Neural cell (in vitro differentiated cells): ENCODE data around the gene MXD4. TPM values are rescaled to one million over a fixed set of nuclear protein-coding genes. Genes with fewer than 3 reads are reported as not detected.
"Not testable (repeated sequence)": the region's sequence is repeated elsewhere in the genome, so short reads cannot be mapped to it uniquely, and the experiment has no call there.

Experiments
- H2AFZ ChIP-seq: fragments of 200-600, 300-800 bp; sonication (generic), shearing (Covaris generic); 2 replicates; pipeline ENCODE4 v1.6.0; 2014; ENCODE audit warnings: low read depth, mild to moderate bottlenecking, antibody characterized with exemption, low read length, moderate library complexity
- H3F3A ChIP-seq: fragments of 200-600 bp; shearing (Covaris generic); 2 replicates; pipeline ENCODE4 v1.6.1; 2016; ENCODE audit warnings: mild to moderate bottlenecking, moderate library complexity, mixed read lengths, antibody characterized with exemption, low read length; ENCODE audit not compliant: insufficient read depth, poor library complexity, severe bottlenecking
- H3K27ac ChIP-seq: fragments of 200-600, 300-800 bp; sonication (generic), shearing (Covaris generic); 2 replicates; pipeline ENCODE4 v1.5.1; 2014; ENCODE audit warnings: mild to moderate bottlenecking, low read length, moderate library complexity
- H3K27me3 ChIP-seq: fragments of 300-800, 200-600 bp; sonication (generic), shearing (Covaris generic); 2 replicates; pipeline ENCODE4 v1.6.0; 2014; ENCODE audit warnings: mild to moderate bottlenecking, low read depth, low read length, moderate library complexity; ENCODE audit not compliant: insufficient read depth
- H3K36me3 ChIP-seq: fragments of 300-800, 200-600 bp; sonication (generic), shearing (Covaris generic); 2 replicates; pipeline ENCODE4 v1.5.1; 2014; ENCODE audit warnings: mild to moderate bottlenecking, antibody characterized with exemption, low read length, moderate library complexity; ENCODE audit not compliant: insufficient read depth
- H3K4me2 ChIP-seq: fragments of 300-800, 200-600 bp; sonication (generic), shearing (Covaris generic); 2 replicates; pipeline ENCODE4 v1.6.0; 2014; ENCODE audit warnings: mild to moderate bottlenecking, low read length
- H3K4me3 ChIP-seq: fragments of 300-800, 200-600 bp; sonication (generic), shearing (Covaris generic); 2 replicates; pipeline ENCODE4 v1.5.1; 2014; ENCODE audit warnings: mild to moderate bottlenecking, low read length, moderate library complexity
- H3K79me2 ChIP-seq: fragments of 200-600 bp; shearing (Covaris generic); replicated peaks from 2 replicates; pipeline ENCODE4 v1.6.0; 2014; ENCODE audit warnings: mild to moderate bottlenecking, low read length, moderate library complexity; ENCODE audit not compliant: insufficient read depth
- H3K9ac ChIP-seq: fragments of 300-800, 200-600 bp; sonication (generic), shearing (Covaris generic); 2 replicates; pipeline ENCODE4 v1.6.1; 2016; ENCODE audit warnings: mild to moderate bottlenecking, low read length, mixed read lengths
- H3K9me2 ChIP-seq: fragments of 200-600 bp; shearing (Covaris generic); 2 replicates; pipeline ENCODE4 v1.6.1; 2016; ENCODE audit warnings: mild to moderate bottlenecking, low read length, mixed read lengths; ENCODE audit not compliant: insufficient read depth
- H3K9me3 ChIP-seq: fragments of 200-600, 300-800 bp; sonication (generic), shearing (Covaris generic); 2 replicates; pipeline ENCODE4 v1.6.1; 2016; ENCODE audit warnings: mild to moderate bottlenecking, mixed run types, low read length, moderate library complexity, mixed read lengths
- H4K20me1 ChIP-seq: fragments of 200-600 bp; shearing (Covaris generic); 2 replicates; pipeline ENCODE4 v1.6.1; 2016; ENCODE audit warnings: mild to moderate bottlenecking, mixed run types; ENCODE audit not compliant: insufficient read depth
- CTCF ChIP-seq: fragments of 450-650 bp; IDR thresholded peaks from 2 replicates; pipeline ENCODE4 v1.5.1; 2014; ENCODE audit warnings: antibody characterized with exemption, mild to moderate bottlenecking, moderate library complexity; ENCODE audit not compliant: poor library complexity, severe bottlenecking
- EP300 ChIP-seq: fragments of 450-650 bp; conservative IDR thresholded peaks from 2 replicates; pipeline ENCODE4 v1.6.1; 2014; ENCODE audit warnings: antibody characterized with exemption, mild to moderate bottlenecking, moderate library complexity; ENCODE audit not compliant: poor library complexity, severe bottlenecking
- RAD21 ChIP-seq: fragments of 450-650 bp; conservative IDR thresholded peaks from 2 replicates; pipeline ENCODE4 v1.6.1; 2014; ENCODE audit warnings: antibody characterized with exemption, mild to moderate bottlenecking, moderate library complexity
- REST ChIP-seq: IDR thresholded peaks from 2 replicates; pipeline ENCODE4 v1.6.1; 2012; ENCODE audit warnings: borderline replicate concordance
- polyA plus RNA-seq: library from polyadenylated mRNA; depleted of rRNA; stranded (reverse); fragments of >200 nt; gene quantifications from 2 replicates; pipeline ENCODE4 v1.2.3, GENCODE V29; 2014
- small RNA-seq, 3 experiments: library from RNA; depleted of rRNA; stranded (forward); fragments of <200 nt; gene quantifications; one replicate each; pipeline ENCODE3, GENCODE V24; 2012

Gene MXD4
- polyA plus RNA-seq, 1 donor from 2014 or later: 58.4 TPM

- no peaks in the 10 kb centered on the region for H3K79me2 ChIP-seq
- H4K20me1 ChIP-seq: no peaks in the 10 kb centered on the region
- no peak overlapping the region for H2AFZ ChIP-seq
- no peak overlapping the region for H3K4me3 ChIP-seq
- H3K27ac ChIP-seq: no peak overlapping the region
- H3K36me3 ChIP-seq: no peaks in the 10 kb centered on the region
- H3K9ac ChIP-seq: no peak overlapping the region
- H3K4me2 ChIP-seq: no peak overlapping the region
- H3K27me3 ChIP-seq: no peaks in the 10 kb centered on the region
- H3K9me2 ChIP-seq: no peaks in the 10 kb centered on the region
- H3K9me3 ChIP-seq: no peaks in the 10 kb centered on the region
- TF ChIP-seq EP300 (no peak), CTCF (no peak)
- no peaks in the 10 kb centered on the region for H3F3A ChIP-seq
These were observed 44.2 kb downstream of the MXD4 start for GRCh38 chr4:2217726-2218125.

GRCh38 chr4:2212831-2213230 is 49.1 kb downstream of the MXD4 start:
- H3K27me3 ChIP-seq: no peaks in the 10 kb centered on the region
- no peaks in the 10 kb centered on the region for H3K9me3 ChIP-seq
- no peak overlapping the region for H3K4me2 ChIP-seq
- no peak for TF ChIP-seq EP300
- no peak for TF ChIP-seq REST
- TF ChIP-seq RAD21: no peak
- H3K4me3 ChIP-seq: no peak overlapping the region
- H3K79me2 ChIP-seq: no peaks in the 10 kb centered on the region
- H3K27ac ChIP-seq: no peak overlapping the region
- no peak overlapping the region for H3K9ac ChIP-seq
- H3F3A ChIP-seq: no peaks in the 10 kb centered on the region
- no peaks in the 10 kb centered on the region for H3K36me3 ChIP-seq
- no peaks in the 10 kb centered on the region for H3K9me2 ChIP-seq
- no peaks in the 10 kb centered on the region for H4K20me1 ChIP-seq
- H2AFZ ChIP-seq: no peak overlapping the region

GRCh38 chr4:2202789-2203188 is 59.1 kb downstream of the MXD4 start:
- H3K27me3 ChIP-seq, H2AFZ ChIP-seq, H3K9me2 ChIP-seq, H3K9me3 ChIP-seq, H3K36me3 ChIP-seq, H3F3A ChIP-seq, H3K4me3 ChIP-seq, H4K20me1 ChIP-seq, H3K27ac ChIP-seq, H3K79me2 ChIP-seq, H3K4me2 ChIP-seq, H3K9ac ChIP-seq: not testable (repeated sequence)

Small RNA genes within 50 kb of the gene (small RNA-seq; reads per million reads assigned to genes)
- 0 reads per million in 3 experiments for gene COX6B1P5

Other genes starting within 250 kb of the MXD4 start
- 12.6 and 15.4 TPM in 2 replicates for gene NAT8L, start 202.8 kb downstream of the MXD4 start, polyA plus RNA-seq
- gene HAUS3, start 20.0 kb downstream of the MXD4 start, polyA plus RNA-seq: 29.0 and 34.2 TPM in 2 replicates
- 0.76 and 1.1 TPM in 2 replicates for gene POLN, start 20.0 kb downstream of the MXD4 start, polyA plus RNA-seq
- gene ZFYVE28, start 156.5 kb upstream of the MXD4 start, polyA plus RNA-seq: 2.4 and 2.6 TPM in 2 replicates
- gene CFAP99, start 156.8 kb upstream of the MXD4 start, polyA plus RNA-seq: not detected in 2 replicates
- 48.2 and 67.9 TPM in 2 replicates for gene RNF4, start 207.0 kb upstream of the MXD4 start, polyA plus RNA-seq